Measurements from ENCODE around the gene SLC35F1. TPM values are rescaled to one million over a fixed set of nuclear protein-coding genes. Genes with fewer than 3 reads are reported as not detected.

Gene SLC35F1
- total and polyA plus RNA-seq, 9 of the 15 experiments (the other 6 are each of a cell fraction or from before 2014, with no cell fraction given), result 0.03 to 0.06 TPM; not detected in 7

- POLR2A ChIA-PET, result no interaction called here
- in situ Hi-C loops (cut with MboI), result no loop called here
These were observed 78.9 kb downstream of the SLC35F1 start for GRCh38 chr6:117985916-117986315.

More at GRCh38 chr6:117985916-117986315, 78.9 kb downstream of the SLC35F1 start:
- FAIRE-seq, result no peak
- no peaks in the 10 kb centered on the region for H3K36me3 ChIP-seq (ENCODE audit: control insufficient read depth, insufficient read depth, low read length)
- no peak overlapping the region for H3K4me3 ChIP-seq
- ATAC-seq, result no peak
- CTCF ChIA-PET (ENCODE audit: low intra/inter-chr PET ratio), result no interaction called here
- BruUV-seq (replicated peaks), result no TSS peak
- intact Hi-C loops (cut with micrococcal nuclease), result loop anchor here (10.0 kb wide), 1 partner anchor 269 kb away; no protein-coding TSS in a partner anchor
- H3K27me3 ChIP-seq (ENCODE audit: control insufficient read depth in 2 of 2, insufficient read depth in 2 of 2, low read length in 2 of 2), result no peaks in the 10 kb centered on the region
- no peaks in the 10 kb centered on the region for H4K20me1 ChIP-seq (replicated peaks; ENCODE audit: control insufficient read depth, insufficient read depth, low read length)
- H3K79me2 ChIP-seq (ENCODE audit: control insufficient read depth, insufficient read depth, low read length), result no peaks in the 10 kb centered on the region
- no peaks in the 10 kb centered on the region for H3K9me1 ChIP-seq (ENCODE audit: control insufficient read depth, insufficient read depth, low read length)
- WGBS (ENCODE audit: insufficient coverage, low coverage, missing lambda C conversion rate), result 0% methylated on average over 1 of the region's 1 CpG
- H3K4me1 ChIP-seq (replicated peaks in 1 of 2; ENCODE audit: control insufficient read depth in 2 of 2, insufficient read depth in 2 of 2, low read length in 2 of 2), result no peaks in the 10 kb centered on the region
- H2AFZ ChIP-seq (ENCODE audit: low read depth, low read length), result no peak overlapping the region
- no peaks in the 10 kb centered on the region for H3K9me3 ChIP-seq (replicated peaks; ENCODE audit: control insufficient read depth, insufficient read depth, low read depth, low read length)
- DNase-seq (ENCODE audit: extremely low read depth in 1 of 4, low spot score in 3 of 4), result no peak
- no peak overlapping the region for H3K9ac ChIP-seq (ENCODE audit: insufficient read depth in 1 of 2, low read depth in 2 of 2, low read length in 2 of 2)
- no peak overlapping the region for H3K4me2 ChIP-seq (ENCODE audit: insufficient read depth, low read length)
- TF ChIP-seq ZBTB34 (CRISPR knock-in tag; IDR thresholded peaks at IDR 0.05), result no peak
- TF ChIP-seq FOXM1 (IDR thresholded peaks at IDR 0.05; ENCODE audit: low read depth), result no peak
- TF ChIP-seq FOXM1 (CRISPR knock-in tag; IDR thresholded peaks at IDR 0.05; ENCODE audit: low read depth), result no peak
- TF ChIP-seq GMEB1 (CRISPR knock-in tag; IDR thresholded peaks at IDR 0.05), result no peak
- TF ChIP-seq NR1H2 (CRISPR knock-in tag; IDR thresholded peaks at IDR 0.05), result no peak
- TF ChIP-seq BMI1 (IDR thresholded peaks at IDR 0.05; ENCODE audit: low read length), result no peak
- no peak for TF ChIP-seq ZNF717 (CRISPR knock-in tag; IDR thresholded peaks at IDR 0.05)
- no peak for TF ChIP-seq POU5F1 (IDR thresholded peaks at IDR 0.05; ENCODE audit: borderline replicate concordance, low read depth, low read length, partially characterized antibody)
- TF ChIP-seq TCF15 (CRISPR knock-in tag; IDR thresholded peaks at IDR 0.05), result no peak
- no peak for TF ChIP-seq SNRNP70 (optimal IDR thresholded peaks at IDR 0.05; ENCODE audit: low read depth, low read length)
- no peak overlapping the region for H3K27ac ChIP-seq (ENCODE audit: extremely low read depth, low read depth, low read length)
